ENCODE measurements around the gene RALA.
"Not testable (repeated sequence)": the region's sequence is repeated elsewhere in the genome, so short reads cannot be mapped to it uniquely, and the experiment has no call there.

Gene RALA

DNA sequence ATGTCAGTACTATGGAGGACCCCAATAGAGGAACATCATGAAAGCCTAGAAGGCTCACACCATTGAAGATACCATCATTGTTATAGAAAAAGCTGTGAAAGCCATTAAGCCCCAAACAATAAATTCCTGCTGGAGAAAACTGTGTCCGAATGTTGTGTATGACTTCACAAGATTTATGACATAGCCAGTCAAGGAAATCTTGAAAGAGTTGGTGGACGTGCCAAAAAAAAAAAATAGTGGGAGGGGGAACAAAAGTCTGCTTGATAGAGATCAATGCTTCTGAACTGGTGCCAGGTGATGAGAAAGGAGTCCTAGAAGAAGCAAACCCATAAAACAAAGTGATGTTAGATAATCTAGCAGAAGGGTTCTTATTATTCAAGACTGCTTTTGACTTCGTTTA lies 41.2 kb downstream of the RALA start:
- no peaks in the 10 kb centered on the region for H3K79me2 ChIP-seq (ENCODE audit: insufficient read depth, low read depth)
- H3K27ac ChIP-seq, result no peak overlapping the region
- H3K36me3 ChIP-seq (ENCODE audit: insufficient read depth), result no peaks in the 10 kb centered on the region; the same call in 1 of the 2 replicates
- TF ChIP-seq, protein P1, sequence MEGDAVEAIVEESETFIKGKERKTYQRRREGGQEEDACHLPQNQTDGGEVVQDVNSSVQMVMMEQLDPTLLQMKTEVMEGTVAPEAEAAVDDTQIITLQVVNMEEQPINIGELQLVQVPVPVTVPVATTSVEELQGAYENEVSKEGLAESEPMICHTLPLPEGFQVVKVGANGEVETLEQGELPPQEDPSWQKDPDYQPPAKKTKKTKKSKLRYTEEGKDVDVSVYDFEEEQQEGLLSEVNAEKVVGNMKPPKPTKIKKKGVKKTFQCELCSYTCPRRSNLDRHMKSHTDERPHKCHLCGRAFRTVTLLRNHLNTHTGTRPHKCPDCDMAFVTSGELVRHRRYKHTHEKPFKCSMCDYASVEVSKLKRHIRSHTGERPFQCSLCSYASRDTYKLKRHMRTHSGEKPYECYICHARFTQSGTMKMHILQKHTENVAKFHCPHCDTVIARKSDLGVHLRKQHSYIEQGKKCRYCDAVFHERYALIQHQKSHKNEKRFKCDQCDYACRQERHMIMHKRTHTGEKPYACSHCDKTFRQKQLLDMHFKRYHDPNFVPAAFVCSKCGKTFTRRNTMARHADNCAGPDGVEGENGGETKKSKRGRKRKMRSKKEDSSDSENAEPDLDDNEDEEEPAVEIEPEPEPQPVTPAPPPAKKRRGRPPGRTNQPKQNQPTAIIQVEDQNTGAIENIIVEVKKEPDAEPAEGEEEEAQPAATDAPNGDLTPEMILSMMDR (conservative IDR thresholded peaks at IDR 0.05; ENCODE audit: low read depth, low read length), result no peak
- no peaks in the 10 kb centered on the region for H3K27me3 ChIP-seq (ENCODE audit: insufficient read depth, low read depth)
- H3K4me1 ChIP-seq (ENCODE audit: low read depth, poor library complexity, severe bottlenecking), result no peaks in the 10 kb centered on the region
- no peak overlapping the region for H3K4me2 ChIP-seq
- H2AFZ ChIP-seq (ENCODE audit: low read depth), result no peak overlapping the region
- H4K20me1 ChIP-seq (ENCODE audit: insufficient read depth), result no peaks in the 10 kb centered on the region
- H3K4me3 ChIP-seq (IDR thresholded peaks at IDR 0.05; ENCODE audit: insufficient read depth, low read depth, low read length), result no peak overlapping the region
- no peak overlapping the region for H3K9ac ChIP-seq

DNA sequence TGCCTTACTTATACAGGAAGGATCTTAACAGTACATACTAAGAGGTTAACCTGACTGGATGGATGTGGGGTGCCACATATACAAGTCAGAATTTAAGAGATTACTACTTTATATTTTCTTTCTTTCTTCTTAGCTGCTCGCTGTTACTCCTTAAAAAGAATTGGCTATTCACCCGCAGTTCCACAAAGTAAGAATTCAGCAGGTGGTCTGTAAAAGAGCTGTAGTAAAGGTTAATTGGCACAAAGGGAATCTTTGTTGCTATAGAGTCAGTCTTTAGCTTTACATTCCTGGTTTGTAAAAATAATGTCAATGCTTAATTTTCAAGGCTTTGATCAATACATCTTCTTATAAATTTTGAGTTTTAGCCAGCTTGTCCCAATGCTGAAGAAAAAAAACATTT lies 43.2 kb downstream of the RALA start:
- Histone ChIP-seq H3K27ac (no peak overlapping the region), H3K79me2 (ENCODE audit: insufficient read depth, low read depth) (no peaks in the 10 kb centered on the region), H3K36me3 (ENCODE audit: insufficient read depth) (no peaks in the 10 kb centered on the region; the same call in 1 of the 2 replicates), H4K20me1 (ENCODE audit: insufficient read depth) (no peaks in the 10 kb centered on the region), H2AFZ (ENCODE audit: low read depth) (no peak overlapping the region), H3K4me1 (ENCODE audit: low read depth, poor library complexity, severe bottlenecking) (peaks cover 2% of the 10 kb centered on the region), H3K4me3 (IDR thresholded peaks at IDR 0.05; ENCODE audit: insufficient read depth, low read depth, low read length) (no peak overlapping the region), H3K27me3 (ENCODE audit: insufficient read depth, low read depth) (no peaks in the 10 kb centered on the region), H3K4me2 (no peak overlapping the region), H3K9ac (no peak overlapping the region)
- TF ChIP-seq, protein P1 (conservative IDR thresholded peaks at IDR 0.05; ENCODE audit: low read depth, low read length), result no peak

DNA sequence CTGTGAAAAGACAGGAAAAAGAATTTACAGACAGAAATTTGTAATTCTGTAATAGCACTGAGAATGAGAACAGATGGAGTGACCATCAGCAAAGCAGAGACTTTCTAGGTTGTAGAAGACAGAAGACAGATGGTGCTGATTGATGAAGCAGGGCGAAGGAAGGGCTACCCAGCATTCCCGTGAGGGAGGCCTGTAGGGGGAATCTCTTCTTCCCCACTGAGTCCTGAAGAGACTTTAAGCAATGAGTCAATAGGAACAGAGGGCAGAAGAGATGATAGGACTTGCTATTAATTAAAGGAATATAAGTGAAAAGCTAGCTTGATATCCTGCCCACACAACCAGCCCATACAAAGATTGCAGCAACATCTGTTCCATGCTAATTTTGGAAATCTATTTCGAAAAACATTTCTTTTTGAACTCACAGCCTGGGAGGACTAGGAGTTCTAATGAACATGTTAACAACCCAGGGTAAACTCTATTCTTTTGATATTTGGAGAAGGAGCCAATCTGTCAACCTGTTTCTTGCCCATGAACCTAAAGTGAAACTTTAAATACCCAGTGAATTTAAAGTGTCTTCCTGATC lies 44.1 kb downstream of the RALA start:
- Histone ChIP-seq H4K20me1 (ENCODE audit: insufficient read depth) (no peaks in the 10 kb centered on the region), H3K4me1 (ENCODE audit: low read depth, poor library complexity, severe bottlenecking) (peaks cover 9% of the 10 kb centered on the region), H3K27ac (no peak overlapping the region), H2AFZ (ENCODE audit: low read depth) (no peak overlapping the region), H3K4me2 (no peak overlapping the region), H3K36me3 (ENCODE audit: insufficient read depth) (no peaks in the 10 kb centered on the region; the same call in 1 of the 2 replicates), H3K79me2 (ENCODE audit: insufficient read depth, low read depth) (no peaks in the 10 kb centered on the region), H3K4me3 (IDR thresholded peaks at IDR 0.05; ENCODE audit: insufficient read depth, low read depth, low read length) (no peak overlapping the region), H3K9ac (no peak overlapping the region), H3K27me3 (ENCODE audit: insufficient read depth, low read depth) (no peaks in the 10 kb centered on the region)
- TF ChIP-seq, protein P1 (conservative IDR thresholded peaks at IDR 0.05; ENCODE audit: low read depth, low read length), result no peak

DNA sequence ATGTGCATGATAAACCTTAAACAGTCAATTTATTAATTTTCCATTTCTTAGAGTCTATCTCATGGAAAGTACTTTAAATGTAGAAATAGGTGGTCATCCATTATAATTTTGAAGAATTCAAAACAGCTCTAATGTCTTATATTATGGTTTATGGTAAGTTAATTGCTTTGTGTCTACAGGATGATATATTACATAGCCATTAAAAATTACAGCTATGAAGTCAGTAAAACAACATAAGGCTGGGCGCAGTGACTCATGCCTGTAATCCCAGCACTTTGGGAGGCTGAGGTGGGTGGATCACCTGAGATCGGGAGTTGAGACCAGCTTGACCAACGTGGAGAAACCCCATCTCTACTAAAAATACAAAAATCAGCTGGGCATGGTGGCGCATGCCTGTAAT lies 44.9 kb downstream of the RALA start:
- H3K4me1 ChIP-seq (ENCODE audit: low read depth, poor library complexity, severe bottlenecking); H2AFZ ChIP-seq (ENCODE audit: low read depth); H3K36me3 ChIP-seq (ENCODE audit: insufficient read depth); H3K4me2 ChIP-seq; H3K79me2 ChIP-seq (ENCODE audit: insufficient read depth, low read depth); H4K20me1 ChIP-seq (ENCODE audit: insufficient read depth); H3K27ac ChIP-seq; H3K4me3 ChIP-seq (IDR thresholded peaks at IDR 0.05; ENCODE audit: insufficient read depth, low read depth, low read length); H3K27me3 ChIP-seq (ENCODE audit: insufficient read depth, low read depth); H3K9ac ChIP-seq: not testable (repeated sequence)

DNA sequence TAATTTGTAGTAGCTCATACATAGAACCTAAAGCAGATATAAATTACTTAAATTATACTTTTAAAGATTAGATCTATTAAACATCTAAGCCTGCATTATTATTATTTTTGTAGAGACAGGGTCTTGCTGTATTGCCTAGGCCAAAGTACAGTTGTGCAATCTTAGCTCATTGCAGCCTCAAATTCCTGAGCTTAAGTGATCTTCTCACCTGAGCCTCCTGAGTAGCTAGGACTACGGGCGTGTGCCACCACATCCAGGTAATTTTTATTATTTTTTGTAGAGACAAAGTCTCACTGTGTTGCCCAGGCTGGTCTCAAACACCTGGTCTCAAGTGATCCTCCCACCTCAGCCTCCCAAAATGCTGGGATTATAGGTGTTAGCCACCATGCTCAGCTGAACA lies 46.7 kb downstream of the RALA start:
- Histone ChIP-seq H3K4me2 (no peak overlapping the region), H3K4me1 (ENCODE audit: low read depth, poor library complexity, severe bottlenecking) (peaks cover 9% of the 10 kb centered on the region), H3K27ac (no peak overlapping the region), H3K27me3 (ENCODE audit: insufficient read depth, low read depth) (no peaks in the 10 kb centered on the region), H3K36me3 (ENCODE audit: insufficient read depth) (no peaks in the 10 kb centered on the region), H2AFZ (ENCODE audit: low read depth) (no peak overlapping the region), H4K20me1 (ENCODE audit: insufficient read depth) (no peaks in the 10 kb centered on the region), H3K79me2 (ENCODE audit: insufficient read depth, low read depth) (no peaks in the 10 kb centered on the region), H3K4me3 (IDR thresholded peaks at IDR 0.05; ENCODE audit: insufficient read depth, low read depth, low read length) (no peak overlapping the region), H3K9ac (no peak overlapping the region)
- TF ChIP-seq, protein P1 (conservative IDR thresholded peaks at IDR 0.05; ENCODE audit: low read depth, low read length), result no peak

Measured in KMS-11 (cell line).